ENCODE data around the gene RXRA.

Gene RXRA

GRCh38 chr9:134355158-134355557 lies 28.9 kb downstream of the RXRA start:
- no peak for DNase-seq (ENCODE audit: low read depth)

- DNase-seq (ENCODE audit: low read depth) = no peak
These were observed 29.5 kb downstream of the RXRA start for GRCh38 chr9:134355561-134356279.

GRCh38 chr9:134356496-134357470 lies 30.5 kb downstream of the RXRA start:
- no peak for DNase-seq (ENCODE audit: low read depth)

GRCh38 chr9:134357631-134358025 lies 31.4 kb downstream of the RXRA start:
- DNase-seq (ENCODE audit: low read depth) = no peak

- DNase-seq (ENCODE audit: low read depth) = no peak
These were observed 31.9 kb downstream of the RXRA start for GRCh38 chr9:134358026-134358661.

- no peak for DNase-seq (ENCODE audit: low read depth)
These were observed 32.5 kb downstream of the RXRA start for GRCh38 chr9:134358662-134359319.

- no peak for DNase-seq (ENCODE audit: low read depth)
These were observed 33.4 kb downstream of the RXRA start for GRCh38 chr9:134359493-134360179.

GRCh38 chr9:134360180-134360759 lies 34.0 kb downstream of the RXRA start:
- no peak for DNase-seq (ENCODE audit: low read depth)

- no peak for DNase-seq (ENCODE audit: low read depth)
These were observed 34.6 kb downstream of the RXRA start for GRCh38 chr9:134360897-134361296.

- no peak for DNase-seq (ENCODE audit: low read depth)
These were observed 35.2 kb downstream of the RXRA start for GRCh38 chr9:134361426-134361825.

GRCh38 chr9:134361843-134362414 lies 35.7 kb downstream of the RXRA start:
- DNase-seq (ENCODE audit: low read depth) = no peak

GRCh38 chr9:134363450-134363849 lies 37.2 kb downstream of the RXRA start:
- no peak for DNase-seq (ENCODE audit: low read depth)

GRCh38 chr9:134364391-134365114 lies 38.3 kb downstream of the RXRA start:
- DNase-seq (ENCODE audit: low read depth) = no peak

GRCh38 chr9:134365115-134365596 lies 38.9 kb downstream of the RXRA start:
- DNase-seq (ENCODE audit: low read depth) = no peak

GRCh38 chr9:134365791-134366222 lies 39.6 kb downstream of the RXRA start:
- no peak for DNase-seq (ENCODE audit: low read depth)

- no peak for DNase-seq (ENCODE audit: low read depth)
These were observed 40.2 kb downstream of the RXRA start for GRCh38 chr9:134366223-134367031.

GRCh38 chr9:134367061-134367460 lies 40.8 kb downstream of the RXRA start:
- DNase-seq (ENCODE audit: low read depth) = no peak

- DNase-seq (ENCODE audit: low read depth) = no peak
These were observed 41.7 kb downstream of the RXRA start for GRCh38 chr9:134367791-134368490.
